Panc1 (cell line): ENCODE measurements around the gene NELFE. TPM values are rescaled to one million over a fixed set of nuclear protein-coding genes. Genes with fewer than 3 reads are reported as not detected.
A peak's percentile ranks its signal among the peaks of the same experiment; 100 is the strongest.

ENCODE experiments used
- ATAC-seq: fragments of 200-7000 bp; cut with Tn5 transposase; 2 replicates; pipeline ENCODE4 v1.9.1; 2020; ENCODE audit warnings: mild to moderate bottlenecking, moderate library complexity
- BruUV-seq: library from RNA; stranded (reverse); fragments of 400-500 nt; replicated peaks from 2 replicates; lab custom pipeline; 2021; lab: Mats Ljungman, UMichigan
- CTCF ChIA-PET: fragments of 300-600 bp; sonication (Branson Sonifier 250); formaldehyde crosslinking; loops from one replicate; lab custom pipeline; 2022; ENCODE audit warnings: antibody characterized with exemption; lab: Charles Lee
- POLR2A ChIA-PET: fragments of 300-600 bp; sonication (Branson Sonifier 250); formaldehyde crosslinking; loops from one replicate; lab custom pipeline; 2022; ENCODE audit warnings: antibody characterized with exemption; lab: Charles Lee
- DNase-seq: peaks from one replicate; pipeline ENCODE4 v3.0.0-alpha.2; 2010; ENCODE audit warnings: low read depth, low spot score
- H3K27ac ChIP-seq: 2 replicates; pipeline ENCODE4 v1.5.1; 2011; ENCODE audit warnings: mild to moderate bottlenecking, low read length, inconsistent platforms
- H3K27me3 ChIP-seq: fragments of 200-500 bp; sonication (Bioruptor generic); 2 replicates; pipeline ENCODE4 v1.6.0; 2014; ENCODE audit warnings: low read length, inconsistent platforms; ENCODE audit not compliant: control insufficient read depth, insufficient read depth
- H3K36me3 ChIP-seq: fragments of 200-500 bp; sonication (Bioruptor generic); 2 replicates; pipeline ENCODE4 v1.5.1; 2014; ENCODE audit warnings: inconsistent platforms, mild to moderate bottlenecking, low read length, moderate library complexity; ENCODE audit not compliant: control insufficient read depth, insufficient read depth
- H3K4me1 ChIP-seq: 2 replicates; pipeline ENCODE4 v1.5.1; 2011; ENCODE audit warnings: inconsistent platforms, mild to moderate bottlenecking, low read length, moderate library complexity; ENCODE audit not compliant: control insufficient read depth, insufficient read depth
- H3K4me3 ChIP-seq, 2 experiments: 2 replicates each; pipeline ENCODE4 v1.5.1; 2011 to 2012; ENCODE audit warnings: low read depth in 2 of 2, low read length in 2 of 2, mild to moderate bottlenecking in 2 of 2, inconsistent platforms in 1 of 2, moderate library complexity in 1 of 2
- H3K9me3 ChIP-seq: fragments of 200-500 bp; sonication (Bioruptor generic); 2 replicates; pipeline ENCODE4 v1.5.1; 2014; ENCODE audit warnings: low read depth, mild to moderate bottlenecking, inconsistent platforms, low read length, moderate library complexity; ENCODE audit not compliant: control insufficient read depth, insufficient read depth
- POLR2AphosphoS5 ChIP-seq: IDR thresholded peaks from 2 replicates; pipeline ENCODE4 v1.6.1; 2012; ENCODE audit warnings: mild to moderate bottlenecking, low read depth, low read length, moderate library complexity
- SIN3A ChIP-seq: IDR thresholded peaks from 2 replicates; pipeline ENCODE4 v1.6.1; 2012; ENCODE audit warnings: low read depth, mild to moderate bottlenecking, low read length, moderate library complexity, borderline replicate concordance; ENCODE audit not compliant: insufficient read depth
- TCF7L2 ChIP-seq: IDR thresholded peaks from 2 replicates; pipeline ENCODE4 v1.6.1; 2011; ENCODE audit warnings: mild to moderate bottlenecking, low read depth, low read length, inconsistent platforms
- in situ Hi-C: cut with HindIII; loops from 2 replicates; pipeline ENCODE4 v1.10.0; 2016; ENCODE audit warnings: low sequenced_read_pairs, low pct_unique_long_range_greater_than_20kb
- intact Hi-C: fragments of 100-400 bp; cut with micrococcal nuclease; formaldehyde crosslinking; loops from one replicate; pipeline ENCODE4 v1.10.0; 2022; ENCODE audit not compliant: unreplicated experiment
- total RNA-seq: library from RNA; stranded (reverse); gene quantifications from one replicate; pipeline ENCODE4 v1.2.1, GENCODE V29; 2021; ENCODE audit not compliant: unreplicated experiment
- TF ChIP-seq, protein P1 (sequence below): fragments of 450-650 bp; IDR thresholded peaks from 2 replicates; pipeline ENCODE4 v1.5.1; 2017; ENCODE audit warnings: mild to moderate bottlenecking
- TF ChIP-seq, protein P2 (sequence below), 2 experiments: IDR thresholded peaks; 2 replicates each; pipeline ENCODE4 v1.6.1; 2011 to 2012; ENCODE audit warnings: low read depth in 2 of 2, control low read depth in 1 of 2, low read length in 1 of 2, mild to moderate bottlenecking in 1 of 2, moderate library complexity in 1 of 2; ENCODE audit not compliant: insufficient read depth in 1 of 2

NELFE gene
- total RNA-seq, 1 experiment from 2014 or later: 94.9 TPM

- CTCF ChIA-PET: no interaction called here
- intact Hi-C loops: no loop called here
- Histone ChIP-seq H3K4me3 (no peak overlapping the region), H3K27me3 (no peaks in the 10 kb centered on the region), H3K27ac (no peak overlapping the region), H3K4me1 (peaks cover 8% of the 10 kb centered on the region; the same call in 1 of the 2 replicates), H3K9me3 (no peaks in the 10 kb centered on the region), H3K36me3 (peaks cover 10% of the 10 kb centered on the region)
- DNase-seq (no peak), ATAC-seq (no peak)
- POLR2A ChIA-PET: interaction anchor here (1.5 kb wide), 1 partner anchor 10 kb away, joined by 3 read pairs; the partner anchor contains the start of genes NELFE and SKIC2
- TF ChIP-seq, protein P1, sequence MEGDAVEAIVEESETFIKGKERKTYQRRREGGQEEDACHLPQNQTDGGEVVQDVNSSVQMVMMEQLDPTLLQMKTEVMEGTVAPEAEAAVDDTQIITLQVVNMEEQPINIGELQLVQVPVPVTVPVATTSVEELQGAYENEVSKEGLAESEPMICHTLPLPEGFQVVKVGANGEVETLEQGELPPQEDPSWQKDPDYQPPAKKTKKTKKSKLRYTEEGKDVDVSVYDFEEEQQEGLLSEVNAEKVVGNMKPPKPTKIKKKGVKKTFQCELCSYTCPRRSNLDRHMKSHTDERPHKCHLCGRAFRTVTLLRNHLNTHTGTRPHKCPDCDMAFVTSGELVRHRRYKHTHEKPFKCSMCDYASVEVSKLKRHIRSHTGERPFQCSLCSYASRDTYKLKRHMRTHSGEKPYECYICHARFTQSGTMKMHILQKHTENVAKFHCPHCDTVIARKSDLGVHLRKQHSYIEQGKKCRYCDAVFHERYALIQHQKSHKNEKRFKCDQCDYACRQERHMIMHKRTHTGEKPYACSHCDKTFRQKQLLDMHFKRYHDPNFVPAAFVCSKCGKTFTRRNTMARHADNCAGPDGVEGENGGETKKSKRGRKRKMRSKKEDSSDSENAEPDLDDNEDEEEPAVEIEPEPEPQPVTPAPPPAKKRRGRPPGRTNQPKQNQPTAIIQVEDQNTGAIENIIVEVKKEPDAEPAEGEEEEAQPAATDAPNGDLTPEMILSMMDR: no peak
- peak; percentile 31 for TF ChIP-seq POLR2AphosphoS5
- TF ChIP-seq, protein P2, sequence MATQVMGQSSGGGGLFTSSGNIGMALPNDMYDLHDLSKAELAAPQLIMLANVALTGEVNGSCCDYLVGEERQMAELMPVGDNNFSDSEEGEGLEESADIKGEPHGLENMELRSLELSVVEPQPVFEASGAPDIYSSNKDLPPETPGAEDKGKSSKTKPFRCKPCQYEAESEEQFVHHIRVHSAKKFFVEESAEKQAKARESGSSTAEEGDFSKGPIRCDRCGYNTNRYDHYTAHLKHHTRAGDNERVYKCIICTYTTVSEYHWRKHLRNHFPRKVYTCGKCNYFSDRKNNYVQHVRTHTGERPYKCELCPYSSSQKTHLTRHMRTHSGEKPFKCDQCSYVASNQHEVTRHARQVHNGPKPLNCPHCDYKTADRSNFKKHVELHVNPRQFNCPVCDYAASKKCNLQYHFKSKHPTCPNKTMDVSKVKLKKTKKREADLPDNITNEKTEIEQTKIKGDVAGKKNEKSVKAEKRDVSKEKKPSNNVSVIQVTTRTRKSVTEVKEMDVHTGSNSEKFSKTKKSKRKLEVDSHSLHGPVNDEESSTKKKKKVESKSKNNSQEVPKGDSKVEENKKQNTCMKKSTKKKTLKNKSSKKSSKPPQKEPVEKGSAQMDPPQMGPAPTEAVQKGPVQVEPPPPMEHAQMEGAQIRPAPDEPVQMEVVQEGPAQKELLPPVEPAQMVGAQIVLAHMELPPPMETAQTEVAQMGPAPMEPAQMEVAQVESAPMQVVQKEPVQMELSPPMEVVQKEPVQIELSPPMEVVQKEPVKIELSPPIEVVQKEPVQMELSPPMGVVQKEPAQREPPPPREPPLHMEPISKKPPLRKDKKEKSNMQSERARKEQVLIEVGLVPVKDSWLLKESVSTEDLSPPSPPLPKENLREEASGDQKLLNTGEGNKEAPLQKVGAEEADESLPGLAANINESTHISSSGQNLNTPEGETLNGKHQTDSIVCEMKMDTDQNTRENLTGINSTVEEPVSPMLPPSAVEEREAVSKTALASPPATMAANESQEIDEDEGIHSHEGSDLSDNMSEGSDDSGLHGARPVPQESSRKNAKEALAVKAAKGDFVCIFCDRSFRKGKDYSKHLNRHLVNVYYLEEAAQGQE (IDR thresholded peaks at IDR 0.05; ENCODE audit: insufficient read depth in 1 of 2, low read depth in 2 of 2, low read length in 1 of 2): no peak
- in situ Hi-C loops: no loop called here
- no TSS peak for BruUV-seq
Observed at GRCh38 chr6:31948753-31949413, 9.9 kb downstream of the NELFE start.

- Histone ChIP-seq H3K4me3 (no peak overlapping the region), H3K9me3 (no peaks in the 10 kb centered on the region), H3K4me1 (peaks cover 8% of the 10 kb centered on the region; the same call in 1 of the 2 replicates), H3K27me3 (no peaks in the 10 kb centered on the region), H3K36me3 (peaks cover 8% of the 10 kb centered on the region; the same call in 1 of the 2 replicates), H3K27ac (no peak overlapping the region)
- no TSS peak for BruUV-seq
- ATAC-seq: no peak
- DNase-seq: no peak
- ChIA-PET POLR2A (interaction anchor here (1.5 kb wide), 1 partner anchor 10 kb away, joined by 3 read pairs; the partner anchor contains the start of genes NELFE and SKIC2), CTCF (no interaction called here)
- in situ Hi-C loops: no loop called here
- TF ChIP-seq POLR2AphosphoS5 (no peak), TCF7L2 (no peak), SIN3A (no peak)
- TF ChIP-seq, protein P2 (IDR thresholded peaks at IDR 0.05; ENCODE audit: insufficient read depth in 1 of 2, low read depth in 2 of 2, low read length in 1 of 2): no peak
- TF ChIP-seq, protein P1: no peak
- intact Hi-C loops: no loop called here
Observed at GRCh38 chr6:31948306-31948705, 10.5 kb downstream of the NELFE start.
